Hepatocyte (in vitro differentiated cells): Measurements from ENCODE around the gene GJD3. TPM values are rescaled to one million over a fixed set of nuclear protein-coding genes. Genes with fewer than 3 reads are reported as not detected.
"Not testable (repeated sequence)": the region's sequence is repeated elsewhere in the genome, so short reads cannot be mapped to it uniquely, and the experiment has no call there.

Experiments used
- DNase-seq: peaks from one replicate; pipeline ENCODE4 v3.0.0-alpha.2; 2016; ENCODE audit warnings: low spot score
- H2AFZ ChIP-seq: fragments of 200-600 bp; sonication (generic); 2 replicates; pipeline ENCODE4 v1.6.0; 2016; ENCODE audit warnings: antibody characterized with exemption, mild to moderate bottlenecking
- H3K27ac ChIP-seq: fragments of 200-600 bp; sonication (generic); 2 replicates; pipeline ENCODE4 v1.5.1; 2016; ENCODE audit warnings: mild to moderate bottlenecking
- H3K27me3 ChIP-seq: fragments of 200-600 bp; sonication (generic); 2 replicates; pipeline ENCODE4 v1.6.1; 2016
- H3K36me3 ChIP-seq: fragments of 200-600 bp; sonication (generic); replicated peaks from 2 replicates; pipeline ENCODE4 v1.5.1; 2016; ENCODE audit warnings: low read depth; ENCODE audit not compliant: insufficient read depth
- H3K4me1 ChIP-seq: fragments of 200-600 bp; sonication (generic); 2 replicates; pipeline ENCODE4 v1.5.1; 2016; ENCODE audit warnings: mild to moderate bottlenecking, moderate library complexity; ENCODE audit not compliant: insufficient read depth
- H3K4me2 ChIP-seq: fragments of 200-600 bp; sonication (generic); 2 replicates; pipeline ENCODE4 v1.6.0; 2016
- H3K4me3 ChIP-seq: fragments of 200-600 bp; sonication (generic); 2 replicates; pipeline ENCODE4 v1.5.1; 2016; ENCODE audit warnings: mild to moderate bottlenecking
- H3K79me2 ChIP-seq: fragments of 200-600 bp; sonication (generic); 2 replicates; pipeline ENCODE4 v1.6.0; 2017; ENCODE audit warnings: mild to moderate bottlenecking
- H3K9me2 ChIP-seq: fragments of 200-600 bp; sonication (generic); replicated peaks from 2 replicates; pipeline ENCODE4 v1.6.0; 2017; ENCODE audit warnings: mild to moderate bottlenecking; ENCODE audit not compliant: insufficient read depth
- H3K9me3 ChIP-seq: fragments of 200-600 bp; sonication (generic); 2 replicates; pipeline ENCODE4 v1.5.1; 2016; ENCODE audit warnings: low read depth, mild to moderate bottlenecking
- H4K20me1 ChIP-seq: fragments of 200-600 bp; sonication (generic); 2 replicates; pipeline ENCODE4 v1.6.0; 2016; ENCODE audit warnings: mild to moderate bottlenecking; ENCODE audit not compliant: insufficient read depth, poor library complexity, severe bottlenecking
- CTCF ChIP-seq: fragments of 200-600 bp; sonication (generic); IDR thresholded peaks from 2 replicates; pipeline ENCODE4 v1.5.1; 2016; ENCODE audit warnings: antibody characterized with exemption, mild to moderate bottlenecking; ENCODE audit not compliant: poor library complexity
- EZH2 ChIP-seq: fragments of 200-600 bp; sonication (generic); IDR thresholded peaks from 2 replicates; pipeline ENCODE4 v1.6.1; 2016; ENCODE audit warnings: antibody characterized with exemption, mild to moderate bottlenecking, borderline replicate concordance
- EZH2phosphoT487 ChIP-seq: fragments of 200-600 bp; sonication (generic); IDR thresholded peaks from one replicate; pipeline ENCODE4 v1.6.1; 2018; ENCODE audit warnings: antibody characterized with exemption, mild to moderate bottlenecking, low read depth, moderate library complexity; ENCODE audit not compliant: unreplicated experiment, severe bottlenecking
- WGBS: methylation state at CpG from one replicate; pipeline ENCODE4 v1.1.6; 2016; ENCODE audit warnings: low lambda C conversion rate; ENCODE audit errors: missing lambda C conversion rate; 5-methylcytosine and 5-hydroxymethylcytosine counted together
- polyA plus RNA-seq: library from polyadenylated mRNA; unstranded; fragments of >200 nt; fragmentation: Nextera tagmentation; extraction: Ambion mirVana; gene quantifications from 2 replicates; pipeline ENCODE4 v1.2.1, GENCODE V29; 2016
- total RNA-seq: library from RNA; depleted of rRNA; stranded (reverse); fragments of >200 nt; gene quantifications from 2 replicates; pipeline ENCODE4 v1.2.3, GENCODE V29; 2014

The GJD3 gene
- total RNA-seq = 0.47 TPM in 1 of 2 replicates, not detected in the other
- 3.3 and 3.8 TPM in 2 replicates for polyA plus RNA-seq

- Histone ChIP-seq H3K4me3 (peak within 1 kb of the TSS; percentile 58), H3K4me2 (peak within 1 kb of the TSS; percentile 99), H3K27ac (no peak within 1 kb of the TSS), H3K27me3 (peaks cover 10% of the 10 kb centered on the region), H3K36me3 (no peaks in the 10 kb centered on the region), H3K79me2 (no peaks in the 10 kb centered on the region), H3K9me2 (no peaks in the 10 kb centered on the region), H3K4me1 (peaks cover 5% of the 10 kb centered on the region), H2AFZ (peak within 1 kb of the TSS; percentile 89), H3K9me3 (no peaks in the 10 kb centered on the region), H4K20me1 (no peaks in the 10 kb centered on the region)
- no peak for DNase-seq
- 63% methylated on average over 22 of the region's 22 CpGs for WGBS
- TF ChIP-seq EZH2phosphoT487 (no peak), EZH2 (no peak), CTCF (no peak)
These were observed at the start of gene GJD3 for GRCh38 chr17:40364121-40364861. Gene GJD3, minus strand, starts transcription at chr17:40364737. Its CDS starts 922 bp downstream, at chr17:40363815.

GRCh38 chr17:40414312-40414711 is 49.8 kb upstream of the GJD3 start:
- H3K4me1 ChIP-seq, H3K27ac ChIP-seq, DNase-seq, H3K9me3 ChIP-seq, H3K27me3 ChIP-seq, H3K4me2 ChIP-seq, H2AFZ ChIP-seq, H3K4me3 ChIP-seq, H3K9me2 ChIP-seq, H3K36me3 ChIP-seq, H4K20me1 ChIP-seq: not testable (repeated sequence)
- WGBS = 94% methylated on average over 4 of the region's 4 CpGs
- H3K79me2 ChIP-seq = peaks cover 23% of the 10 kb centered on the region

- no peaks in the 10 kb centered on the region for H3K27me3 ChIP-seq
- H4K20me1 ChIP-seq = no peaks in the 10 kb centered on the region
- H3K36me3 ChIP-seq = no peaks in the 10 kb centered on the region
- no peak overlapping the region for H3K4me3 ChIP-seq
- H3K79me2 ChIP-seq = peaks cover 23% of the 10 kb centered on the region
- H3K9me3 ChIP-seq = no peaks in the 10 kb centered on the region
- no peak overlapping the region for H3K4me2 ChIP-seq
- no peak overlapping the region for H3K27ac ChIP-seq
- no peaks in the 10 kb centered on the region for H3K9me2 ChIP-seq
- no peak for DNase-seq
- TF ChIP-seq EZH2phosphoT487 = no peak
- TF ChIP-seq CTCF = no peak
- TF ChIP-seq EZH2 = no peak
- H2AFZ ChIP-seq = no peak overlapping the region
- H3K4me1 ChIP-seq = no peaks in the 10 kb centered on the region
These were observed 48.3 kb upstream of the GJD3 start for GRCh38 chr17:40412880-40413279.

GRCh38 chr17:40411821-40412220 is 47.3 kb upstream of the GJD3 start:
- Histone ChIP-seq H4K20me1 (no peaks in the 10 kb centered on the region), H3K27ac (no peak overlapping the region), H3K27me3 (no peaks in the 10 kb centered on the region), H3K4me2 (no peak overlapping the region), H2AFZ (no peak overlapping the region), H3K4me1 (no peaks in the 10 kb centered on the region), H3K36me3 (no peaks in the 10 kb centered on the region), H3K9me2 (no peaks in the 10 kb centered on the region), H3K4me3 (no peak overlapping the region), H3K9me3 (no peaks in the 10 kb centered on the region), H3K79me2 (peaks cover 17% of the 10 kb centered on the region)
- WGBS = 95% methylated on average over 4 of the region's 4 CpGs
- TF ChIP-seq EZH2 (no peak), EZH2phosphoT487 (no peak), CTCF (no peak)
- no peak for DNase-seq
